GM12878 (cell line): ENCODE measurements around the gene HLA-DRA. TPM values are rescaled to one million over a fixed set of nuclear protein-coding genes. Genes with fewer than 3 reads are reported as not detected.

Experiments used
- ATAC-seq: fragments of 200-7000 bp; cut with Tn5 transposase; 3 replicates; pipeline ENCODE4 v1.9.1; 2020; ENCODE audit warnings: mild to moderate bottlenecking, moderate library complexity
- BruUV-seq: library from RNA; stranded (reverse); fragments of 400-500 nt; replicated peaks from 2 replicates; lab custom pipeline; 2021; lab: Mats Ljungman, UMichigan
- CTCF ChIA-PET: fragments of 300-600 bp; sonication (Branson Sonifier 250); formaldehyde crosslinking; extraction: SDS; loops from one replicate; lab custom pipeline; 2021; ENCODE audit warnings: inconsistent platforms; lab: Yijun Ruan, JAX
- POLR2A ChIA-PET: fragments of 350-600 bp; formaldehyde crosslinking; extraction: SDS; loops from one replicate; lab custom pipeline; 2021; ENCODE audit warnings: inconsistent platforms; lab: Charles Lee
- RAD21 ChIA-PET: fragments of 300-600 bp; sonication (Branson Sonifier 250); formaldehyde crosslinking; loops from one replicate; lab custom pipeline; 2023; ENCODE audit warnings: antibody characterized with exemption; ENCODE audit not compliant: unreplicated experiment; lab: Charles Lee
- SMC1A ChIA-PET: fragments of 300-600 bp; sonication (Branson Sonifier 250); formaldehyde crosslinking; loops from one replicate; lab custom pipeline; 2023; ENCODE audit not compliant: unreplicated experiment, uncharacterized antibody; lab: Charles Lee
- DNase-seq: peaks from one replicate; pipeline ENCODE4 v3.0.0-alpha.2; 2011; ENCODE audit warnings: low read depth, low spot score
- FAIRE-seq: peaks from 3 replicates; lab custom pipeline; 2011; peaks lifted over from hg19 to GRCh38; lab: Jason Lieb, UNC
- H2AFZ ChIP-seq: 2 replicates; pipeline ENCODE4 v1.6.0; 2011; ENCODE audit warnings: low read depth, low read length, control low read depth; ENCODE audit not compliant: control insufficient read depth
- H3K27ac ChIP-seq: 2 replicates; pipeline ENCODE4 v1.5.1; 2011; ENCODE audit warnings: control low read depth; ENCODE audit not compliant: control insufficient read depth, insufficient read depth
- H3K27me3 ChIP-seq, 2 experiments: replicated peaks in 1 of 2; 2 replicates each; pipeline versions ENCODE4 v1.6.0 to v1.6.1; 2011; ENCODE audit warnings: low read length in 1 of 2; ENCODE audit not compliant: control insufficient read depth in 2 of 2, insufficient read depth in 2 of 2
- H3K36me3 ChIP-seq, 2 experiments: 2 replicates each; pipeline ENCODE4 v1.5.1; 2011; ENCODE audit warnings: low read length in 1 of 2; ENCODE audit not compliant: control insufficient read depth in 2 of 2, insufficient read depth in 2 of 2
- H3K4me1 ChIP-seq: 2 replicates; pipeline ENCODE4 v1.6.1; 2011; ENCODE audit warnings: mild to moderate bottlenecking, low read length, moderate library complexity, mixed read lengths; ENCODE audit not compliant: control insufficient read depth, insufficient read depth
- H3K4me2 ChIP-seq: 2 replicates; pipeline ENCODE4 v1.6.0; 2011; ENCODE audit warnings: control low read depth; ENCODE audit not compliant: control insufficient read depth, insufficient read depth
- H3K4me3 ChIP-seq: fragments of 200-600 bp; sonication (generic); 2 replicates; pipeline ENCODE4 v1.5.1; 2016
- H3K79me2 ChIP-seq: 2 replicates; pipeline ENCODE4 v1.6.0; 2011; ENCODE audit warnings: low read length; ENCODE audit not compliant: control insufficient read depth, insufficient read depth
- H3K9ac ChIP-seq: 2 replicates; pipeline ENCODE4 v1.8.0; 2011; ENCODE audit warnings: low read length, control low read depth, mixed read lengths; ENCODE audit not compliant: control insufficient read depth, insufficient read depth
- H3K9me3 ChIP-seq: replicated peaks from 3 replicates; pipeline ENCODE4 v1.5.1; 2011; ENCODE audit warnings: mild to moderate bottlenecking, low read length; ENCODE audit not compliant: control insufficient read depth, insufficient read depth
- H4K20me1 ChIP-seq: 2 replicates; pipeline ENCODE4 v1.6.0; 2011; ENCODE audit not compliant: control insufficient read depth, insufficient read depth
- MLLT1 ChIP-seq: fragments of 450-650 bp; IDR thresholded peaks from 2 replicates; pipeline ENCODE4 v1.6.1; 2016; ENCODE audit warnings: mild to moderate bottlenecking
- RAD51 ChIP-seq: fragments of 450-650 bp; IDR thresholded peaks from 2 replicates; pipeline ENCODE4 v1.6.1; 2016; ENCODE audit warnings: moderate library complexity, mild to moderate bottlenecking, inconsistent platforms
- WGBS: methylation state at CpG from one replicate; pipeline ENCODE4 v1.1.6; 2016; ENCODE audit warnings: low lambda C conversion rate; ENCODE audit not compliant: insufficient replicate concordance, insufficient coverage; ENCODE audit errors: missing lambda C conversion rate; 5-methylcytosine and 5-hydroxymethylcytosine counted together
- in situ Hi-C: fragments of 300-500 bp; cut with MboI; formaldehyde crosslinking; loops from 9 replicates; pipeline ENCODE4 v1.14.3; 2018; ENCODE audit warnings: mixed read lengths
- intact Hi-C: fragments of 100-400 bp; cut with micrococcal nuclease; formaldehyde crosslinking; loops from one replicate; pipeline ENCODE4 v1.14.2; 2022; ENCODE audit not compliant: unreplicated experiment
- polyA plus RNA-seq, 11 experiments: library from polyadenylated mRNA; depleted of rRNA in 4 of 11; unstranded in 6 of 11; stranded (reverse) in 5 of 11; fragments of >200 nt; fragmentation: Nextera tagmentation in 4 of 11; fragmentation: Illumina TruSeq in 1 of 11; extraction: Ambion mirVana in 4 of 11; extraction: Trizol in 1 of 11; gene quantifications; 1 replicate in 1 of 11; 2 replicates in 10 of 11; pipeline versions ENCODE4 v1.2.1 to v1.2.3, GENCODE V29; 2011 to 2016; ENCODE audit warnings: inconsistent platforms in 2 of 11, missing spikeins in 2 of 11, low read depth in 1 of 11
- total RNA-seq, 4 experiments: library from RNA; depleted of rRNA in 3 of 4; stranded (reverse); fragments of >200 nt in 3 of 4; fragmentation: Illumina TruSeq in 1 of 4; extraction: Trizol in 1 of 4; gene quantifications; 2 replicates each; pipeline versions ENCODE4 v1.2.1 to v1.2.3, GENCODE V29; 2013 to 2021

The HLA-DRA gene
- total and polyA plus RNA-seq, 10 of the 15 experiments (the other 5 are each of a cell fraction or from before 2014, with no cell fraction given), result 2,040 to 7,093 (median 2,859) TPM

DNA sequence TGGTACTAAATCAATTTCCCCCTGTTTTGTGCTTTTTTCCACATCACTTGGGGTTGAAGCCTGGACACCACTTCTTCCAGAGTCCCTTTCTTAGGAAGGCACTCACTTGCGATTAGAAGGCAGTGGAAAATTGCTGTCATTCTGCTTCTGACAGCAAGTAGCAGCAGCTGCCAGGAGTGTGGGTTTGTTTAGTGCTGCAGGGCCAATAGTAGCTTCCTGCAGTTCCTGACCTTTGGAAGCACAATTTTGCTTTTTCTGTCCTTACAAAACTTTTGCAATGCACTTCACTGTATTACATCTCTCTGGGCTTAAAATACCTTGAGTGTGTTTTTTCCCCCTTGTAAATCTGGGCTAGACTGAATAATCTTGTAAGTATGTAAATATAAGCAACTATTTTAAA is 12.5 kb upstream of the HLA-DRA start (continued):
- TF ChIP-seq MLLT1, result no peak

GRCh38 chr6:32427934-32428474 is 11.7 kb upstream of the HLA-DRA start:
- ATAC-seq (no peak), DNase-seq (no peak), FAIRE-seq (no peak)
- Histone ChIP-seq H3K27me3 (no peaks in the 10 kb centered on the region), H4K20me1 (no peaks in the 10 kb centered on the region), H3K79me2 (no peaks in the 10 kb centered on the region), H3K9ac (no peak overlapping the region), H3K9me3 (no peaks in the 10 kb centered on the region), H3K27ac (no peak overlapping the region), H3K36me3 (no peaks in the 10 kb centered on the region), H3K4me1 (peaks cover 2% of the 10 kb centered on the region; the same call in 1 of the 2 replicates), H3K4me3 (no peak overlapping the region), H3K4me2 (no peak overlapping the region), H2AFZ (no peak overlapping the region)
- in situ Hi-C loops, result loop anchor here (5.0 kb wide), 1 partner anchor 269 kb away; no protein-coding TSS in a partner anchor
- ChIA-PET SMC1A (no interaction called here), CTCF (interaction anchor here (1.1 to 9.2 kb wide), 2 partner anchors 11 to 271 kb away, joined by 3 to 160 read pairs; no protein-coding TSS in a partner anchor), RAD21 (interaction anchor here (1.6 kb wide), 1 partner anchor 358 kb away, joined by 5 read pairs; no protein-coding TSS in a partner anchor), POLR2A (no interaction called here)
- TF ChIP-seq RAD51, result no peak
- WGBS, result 60% methylated on average over 4 of the region's 4 CpGs
- intact Hi-C loops, result no loop called here
- no TSS peak for BruUV-seq
